Fibroblast of skin of right biceps (primary cell): ENCODE results near the gene BTG1.
A peak's percentile ranks its signal among the peaks of the same experiment; 100 is the strongest.

ENCODE experiments used
- DNase-seq: peaks from one replicate; pipeline ENCODE4 v3.0.0-alpha.2; 2013

The BTG1 gene

DNA sequence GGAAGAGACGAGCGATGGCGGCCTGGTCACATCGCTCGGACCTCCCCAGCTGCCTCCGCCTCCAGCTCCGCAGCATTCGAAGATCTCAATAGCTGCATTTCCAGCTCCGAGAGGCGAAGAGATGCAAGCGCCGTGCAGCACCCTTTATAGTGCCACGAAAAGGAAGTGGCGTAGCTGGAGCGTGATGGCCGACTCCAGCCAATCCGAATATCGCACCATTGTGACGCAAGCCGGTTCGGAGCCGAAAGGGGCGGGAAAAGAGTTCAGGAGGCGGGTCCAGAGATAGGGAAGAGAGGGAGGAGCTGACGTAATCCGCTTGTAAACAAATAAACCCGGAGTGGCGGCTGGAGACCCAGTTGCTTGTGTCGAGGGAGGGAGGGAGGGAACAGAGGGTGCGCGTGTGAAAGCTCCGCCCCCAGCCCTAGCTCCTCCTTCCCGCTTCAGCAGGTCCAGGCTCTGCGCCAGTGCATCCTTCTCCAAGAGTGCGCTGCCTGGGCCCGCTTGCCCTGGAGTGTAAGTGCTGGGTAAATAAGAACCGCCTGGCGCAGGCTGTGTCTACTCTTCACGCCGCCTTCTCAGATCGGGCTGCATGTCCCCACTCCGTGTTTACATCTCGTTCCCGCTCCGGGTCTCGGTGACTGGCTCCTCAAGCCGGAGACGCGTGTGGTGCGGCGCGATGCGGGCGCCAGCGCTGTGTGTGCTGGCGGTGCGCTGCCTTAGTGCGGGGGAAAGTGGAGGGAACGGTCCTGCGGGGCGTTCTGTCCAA is at the start of gene BTG1:
BTG1 (minus strand) TSS at position 116 of the 766 bp plus-strand sequence. CDS start 311 bp downstream, outside the sequence.
- DNase-seq = peak; percentile 100

- no peak for DNase-seq
Observed at GRCh38 chr12:92194561-92194960, 48.9 kb upstream of the BTG1 start.

GRCh38 chr12:92193846-92194245 is 48.2 kb upstream of the BTG1 start:
- no peak for DNase-seq

DNA sequence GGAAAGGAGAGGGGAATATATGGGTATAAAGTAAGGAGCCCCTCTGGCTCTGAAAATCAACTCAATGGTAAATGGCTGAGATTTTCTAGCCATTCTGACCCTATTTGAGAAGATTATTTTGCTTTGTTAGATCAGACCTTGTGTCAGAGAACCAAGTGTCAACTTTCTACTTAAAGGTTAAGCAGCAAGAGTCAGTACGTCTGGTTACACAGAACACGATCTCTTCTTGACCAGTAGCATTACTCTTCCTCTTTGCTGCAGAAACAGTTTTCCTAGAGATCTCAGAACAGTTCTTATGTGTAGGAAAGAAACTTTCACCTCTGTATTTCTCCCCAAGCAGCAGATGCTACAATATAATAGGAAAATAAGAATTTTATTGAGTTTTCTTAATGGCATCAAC is 47.4 kb upstream of the BTG1 start:
- no peak for DNase-seq

DNA sequence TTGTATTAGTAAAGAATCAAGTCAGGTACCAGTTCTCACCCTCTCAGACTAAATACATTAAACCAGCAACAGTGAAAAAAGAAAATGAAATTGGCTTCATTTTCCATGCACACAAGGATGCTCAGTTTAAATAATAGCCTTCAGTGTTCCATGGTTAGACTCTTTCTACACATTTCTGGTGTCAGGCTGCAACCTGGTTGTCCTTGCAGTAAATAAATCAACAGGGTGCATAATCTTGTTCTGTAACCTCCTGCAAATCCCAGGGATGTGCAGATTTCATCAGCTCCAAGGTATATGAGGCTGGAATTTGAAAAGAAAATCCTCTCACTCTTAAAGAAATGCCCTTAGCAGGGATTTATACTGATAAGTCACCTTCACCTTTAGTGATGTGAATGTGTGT is 46.7 kb upstream of the BTG1 start:
- DNase-seq = no peak

DNA sequence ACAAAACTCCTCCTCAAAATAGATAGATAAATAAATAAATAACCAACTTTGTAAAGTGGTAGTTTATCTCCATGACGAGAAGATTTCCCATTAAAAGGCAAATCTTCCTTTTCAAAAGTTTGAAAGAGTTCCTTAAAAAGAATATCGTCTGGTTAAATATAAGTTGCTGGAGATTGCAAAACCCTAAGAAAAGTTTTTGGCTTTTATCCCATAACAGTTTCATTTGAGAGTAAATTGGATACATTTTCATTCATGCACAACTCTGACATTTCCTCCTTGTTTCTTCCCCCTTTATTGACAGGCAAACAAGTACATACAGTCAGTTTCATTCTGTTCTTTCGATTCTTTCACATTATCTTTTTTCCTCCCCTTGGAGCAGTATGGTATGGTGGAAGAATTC is 45.4 kb upstream of the BTG1 start:
- no peak for DNase-seq

DNA sequence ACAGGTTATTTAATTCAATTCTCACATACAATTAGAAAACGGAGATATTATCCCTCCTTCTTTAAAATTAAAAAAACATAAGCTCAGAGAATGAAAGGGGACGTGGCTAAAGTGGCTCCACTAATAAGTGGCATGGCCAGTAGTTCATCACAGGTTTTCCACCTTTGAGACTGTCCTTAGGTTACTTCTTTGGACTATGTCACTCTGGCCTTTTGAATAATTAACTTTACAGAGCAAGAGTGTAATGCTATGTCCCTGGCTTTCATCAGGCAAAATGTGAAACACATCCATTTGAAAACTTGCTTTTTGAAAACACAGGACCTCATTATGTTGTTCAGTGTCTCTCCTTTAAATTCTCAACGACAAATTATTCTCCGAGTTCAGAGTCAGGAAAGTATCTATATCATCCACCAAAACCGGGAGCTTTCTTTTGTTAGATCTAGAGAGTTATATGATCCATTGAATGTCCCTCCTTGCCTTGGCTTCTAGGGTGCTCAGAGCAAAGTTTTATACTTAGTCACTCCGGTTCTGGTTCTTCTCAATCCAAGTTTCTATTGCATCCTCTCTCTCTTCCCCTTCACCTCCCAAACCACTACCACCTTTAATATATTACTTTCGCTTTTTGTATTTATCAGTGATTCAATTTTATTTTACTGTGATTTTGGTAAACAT is 43.0 kb upstream of the BTG1 start:
- no peak for DNase-seq

DNA sequence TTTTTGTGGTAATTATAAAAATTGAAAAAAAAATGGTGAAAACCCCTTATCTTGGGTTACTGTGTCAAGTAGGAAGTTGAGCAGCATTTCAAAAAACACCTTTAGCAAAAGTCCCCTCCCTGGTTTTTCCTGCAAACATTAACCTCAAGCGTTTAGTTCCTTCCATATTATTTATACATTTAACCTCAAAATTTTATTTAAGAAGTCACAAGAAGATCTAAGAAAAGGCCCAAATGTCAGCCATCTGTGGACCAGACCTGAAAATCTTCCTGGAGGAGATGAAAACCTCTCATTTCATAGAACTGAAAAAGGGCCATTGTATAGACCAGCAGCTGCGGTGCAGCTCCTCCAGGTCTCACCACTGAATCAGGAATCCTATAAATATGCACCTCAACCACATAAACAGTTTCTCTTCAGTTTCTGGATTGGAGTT is 40.4 kb upstream of the BTG1 start:
- DNase-seq = no peak

- no peak for DNase-seq
Observed at GRCh38 chr12:92185052-92185451, 39.4 kb upstream of the BTG1 start.

- DNase-seq = no peak
Observed at GRCh38 chr12:92183575-92183974, 37.9 kb upstream of the BTG1 start.

- no peak for DNase-seq
Observed at GRCh38 chr12:92178340-92178739, 32.7 kb upstream of the BTG1 start.

DNA sequence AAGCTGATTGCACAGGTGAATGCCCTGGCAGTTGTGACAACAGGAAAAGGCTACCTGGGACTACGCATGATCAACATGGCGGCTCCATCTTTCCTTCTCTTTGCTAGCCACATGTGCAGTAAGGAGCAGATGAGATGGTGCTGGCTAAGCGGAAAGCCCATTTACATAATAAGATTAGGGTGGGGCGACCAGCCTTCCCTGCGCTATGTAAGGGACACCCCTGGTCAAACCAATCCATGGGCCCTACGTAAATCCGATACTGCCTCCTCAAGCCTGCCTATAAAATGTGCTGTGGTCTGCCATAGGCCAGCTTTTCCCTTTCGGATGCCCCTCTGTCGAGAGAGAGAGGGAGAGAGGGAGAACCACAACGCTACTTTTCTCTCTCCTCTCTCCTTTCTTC is 31.0 kb upstream of the BTG1 start:
- no peak for DNase-seq

DNA sequence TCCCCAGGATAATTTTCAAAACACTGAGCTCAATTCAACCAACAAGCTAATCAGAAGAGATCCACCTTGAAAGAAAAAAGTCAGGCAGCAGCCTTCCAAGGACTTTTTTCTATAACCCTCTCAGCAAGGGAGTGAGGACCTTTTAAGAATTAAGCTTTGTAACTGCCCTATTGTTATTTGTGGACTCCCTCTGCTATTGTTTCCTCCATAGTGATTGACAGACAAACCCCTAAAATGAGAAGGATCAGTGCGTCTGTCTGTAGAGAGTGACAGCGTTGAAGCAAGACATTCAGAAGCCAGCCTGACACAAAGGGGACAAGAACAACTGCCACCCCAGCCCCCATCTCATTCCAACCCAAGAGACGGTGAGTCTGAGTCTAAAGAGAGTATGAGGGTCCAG is 30.3 kb upstream of the BTG1 start:
- DNase-seq = no peak

DNA sequence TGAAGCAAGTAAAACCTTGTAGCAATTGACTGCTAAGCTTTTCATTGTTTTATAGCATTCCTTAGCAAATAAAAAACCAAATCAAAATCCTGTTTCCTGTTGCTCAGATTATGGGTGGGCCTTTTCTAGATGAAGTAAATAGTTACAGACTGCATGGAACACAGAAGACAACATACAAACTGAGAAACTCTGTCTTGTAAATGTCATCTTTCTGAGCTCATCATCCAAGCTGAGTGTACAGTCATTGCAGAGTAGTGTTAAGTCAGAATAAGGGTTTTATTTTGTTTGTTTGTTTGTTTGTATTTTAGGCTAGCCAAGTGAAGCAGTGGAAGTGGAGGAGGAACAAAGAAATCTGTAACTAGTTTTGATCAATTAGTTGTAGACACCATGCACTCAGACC is 24.4 kb upstream of the BTG1 start:
- DNase-seq = no peak

DNA sequence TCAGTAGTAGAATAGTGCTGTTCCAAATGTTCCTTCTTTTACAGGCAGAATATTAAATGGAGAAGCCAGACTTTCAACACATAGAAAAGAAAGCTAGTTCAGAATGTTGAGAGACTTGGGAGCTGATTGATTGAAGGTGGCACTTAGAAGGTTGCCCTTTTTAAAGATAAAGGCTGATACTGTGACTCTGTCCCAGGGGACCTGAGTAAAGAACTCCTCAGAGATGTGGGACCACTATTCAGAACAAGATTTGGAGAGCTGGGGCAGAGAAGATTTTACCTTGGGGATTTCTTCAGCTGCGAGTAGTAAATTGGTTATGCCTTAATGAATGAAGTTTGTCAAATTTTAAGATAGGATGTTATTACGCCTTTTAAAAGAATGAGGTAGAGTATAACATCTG is 21.4 kb upstream of the BTG1 start:
- no peak for DNase-seq

- DNase-seq = no peak
Observed at GRCh38 chr12:92164712-92165111, 19.1 kb upstream of the BTG1 start.

DNA sequence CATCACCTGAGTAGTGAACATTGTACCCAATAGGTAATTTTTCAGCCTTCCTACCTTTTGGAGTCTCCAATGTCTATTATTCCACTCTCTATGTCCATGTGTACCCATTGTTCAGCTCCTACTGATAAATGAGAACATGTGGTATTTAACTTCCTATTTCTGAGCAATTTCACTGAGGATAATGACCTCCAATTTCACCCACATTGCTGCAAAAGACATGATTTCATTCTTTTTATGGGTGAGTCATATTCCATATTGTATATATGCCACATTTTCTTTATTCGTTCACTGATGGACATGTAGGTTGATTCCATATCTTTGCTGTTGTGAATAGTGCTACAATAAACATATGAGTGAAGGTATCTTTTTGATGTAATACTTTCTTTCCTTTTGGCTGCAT is 16.4 kb upstream of the BTG1 start:
- no peak for DNase-seq

DNA sequence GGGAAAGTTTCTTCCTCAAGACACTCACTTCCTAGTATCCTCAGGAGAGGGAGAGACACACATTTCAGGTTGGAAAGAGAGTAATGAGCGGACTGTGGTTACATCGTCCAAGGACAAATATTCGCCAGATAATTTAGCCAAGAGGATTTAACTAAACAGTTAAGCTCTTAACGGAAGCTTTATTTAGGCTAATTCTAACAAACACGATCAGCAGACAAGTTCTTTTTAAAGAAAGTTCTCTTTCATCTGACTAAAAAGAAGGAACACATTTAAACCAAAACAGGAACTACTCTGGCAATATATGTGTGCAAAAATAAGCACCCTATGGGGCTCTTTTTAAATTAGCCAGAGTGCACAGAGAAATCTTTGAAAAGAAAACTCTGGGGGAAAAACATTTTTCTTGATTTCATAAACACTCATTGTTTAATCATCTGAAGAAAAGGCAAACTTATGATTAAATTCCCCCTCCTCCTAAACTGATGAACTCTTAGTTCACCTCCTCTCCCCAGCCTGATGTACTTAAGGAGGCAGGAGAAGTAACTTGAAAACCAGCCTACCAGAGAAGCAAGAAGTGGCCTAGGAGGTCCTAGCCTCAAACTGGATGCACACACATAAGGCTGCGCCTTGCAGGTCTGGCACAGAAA is 13.3 kb upstream of the BTG1 start:
- DNase-seq = no peak

- DNase-seq = no peak
Observed at GRCh38 chr12:92156704-92157395, 11.2 kb upstream of the BTG1 start.

- no peak for DNase-seq
Observed at GRCh38 chr12:92156139-92156538, 10.5 kb upstream of the BTG1 start.

DNA sequence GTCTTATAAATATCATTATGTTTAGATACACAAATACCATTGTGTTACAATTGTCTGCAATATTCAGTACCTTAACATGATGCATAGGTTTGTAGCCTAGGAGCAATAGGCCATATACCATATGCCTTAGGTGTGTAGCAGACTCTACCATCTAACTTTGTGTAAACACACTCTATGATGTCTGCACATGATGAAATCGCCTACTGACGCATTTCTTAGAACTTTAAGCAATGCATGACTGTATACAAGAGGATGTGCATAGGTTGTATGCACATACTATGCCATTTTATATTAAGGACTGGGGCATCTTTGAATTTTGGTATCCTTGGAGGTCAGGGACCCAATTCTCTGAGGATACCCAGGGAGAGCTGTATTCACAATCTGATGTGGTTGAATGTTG is 10.1 kb upstream of the BTG1 start:
- DNase-seq = no peak

DNA sequence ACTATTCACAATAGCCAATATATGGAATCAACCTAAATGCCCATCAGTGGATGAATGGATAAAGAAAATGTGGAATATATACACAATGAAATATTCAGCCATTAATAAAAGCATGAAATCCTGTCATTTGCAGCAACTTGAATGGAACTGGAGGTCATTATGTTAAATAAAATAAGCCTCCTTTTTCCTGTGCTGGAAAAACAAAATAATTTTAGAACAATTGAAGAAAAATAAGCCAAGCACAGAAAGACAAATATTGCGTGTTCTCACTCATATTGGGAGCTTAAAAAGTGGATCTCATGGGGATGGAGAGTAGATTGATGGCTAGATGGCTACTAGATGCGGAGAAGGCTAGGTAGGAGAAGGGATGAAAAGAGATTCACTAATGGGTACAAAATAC is 6.3 kb upstream of the BTG1 start:
- DNase-seq = no peak

DNA sequence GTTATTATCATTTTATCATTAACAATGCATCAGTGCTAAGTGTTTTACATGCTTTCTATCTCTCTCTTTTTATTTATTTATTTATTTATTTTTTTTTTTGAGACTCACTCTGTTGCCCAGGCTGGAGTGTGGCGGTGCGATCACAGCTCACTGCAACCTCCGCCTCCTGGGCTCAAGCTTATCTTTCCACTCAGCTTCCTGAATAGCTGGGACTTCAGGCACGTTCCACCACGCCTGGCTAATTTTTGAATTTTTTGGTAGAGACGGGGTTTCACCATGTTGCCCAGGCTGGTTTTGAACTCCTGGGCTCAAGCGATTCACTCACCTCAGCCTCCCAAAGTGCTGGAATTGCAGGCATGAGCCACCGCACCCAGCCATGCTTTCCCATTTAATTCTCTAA is 3.9 kb upstream of the BTG1 start:
- DNase-seq = no peak

- DNase-seq = no peak
Observed at GRCh38 chr12:92147491-92147890, 1.8 kb upstream of the BTG1 start.
